Stimulated activated memory B cell treated with anti-CD40 and anti-IgM and Interleukin-4, amounts not matched to agents 10 μg/mL and 1 μg/mL and 100 μg/mL, for 72 hours (primary cell): ENCODE data around the gene QRFP.
"Not testable (repeated sequence)": the region's sequence is repeated elsewhere in the genome, so short reads cannot be mapped to it uniquely, and the experiment has no call there.

Source experiments
- ATAC-seq: fragments of 150-1000 bp; cut with Tn5 transposase; 2 replicates; pipeline ENCODE4 v1.10.0; 2021
- H3K27ac Mint-ChIP-seq: one replicate; pipeline ENCODE4 v1.8.0; 2022; ENCODE audit warnings: mild to moderate bottlenecking, mixed read lengths
- H3K27me3 Mint-ChIP-seq: one replicate; pipeline ENCODE4 v1.8.0; 2022; ENCODE audit warnings: mixed read lengths
- H3K36me3 Mint-ChIP-seq: one replicate; pipeline ENCODE4 v1.8.0; 2022; ENCODE audit warnings: mixed read lengths
- H3K4me1 Mint-ChIP-seq: one replicate; pipeline ENCODE4 v1.8.0; 2022; ENCODE audit warnings: mixed read lengths
- H3K4me3 Mint-ChIP-seq: one replicate; pipeline ENCODE4 v1.8.0; 2022; ENCODE audit warnings: mild to moderate bottlenecking, moderate library complexity, mixed read lengths
- H3K9me3 Mint-ChIP-seq: one replicate; pipeline ENCODE4 v1.8.0; 2022; ENCODE audit warnings: mixed read lengths

The QRFP gene

DNA sequence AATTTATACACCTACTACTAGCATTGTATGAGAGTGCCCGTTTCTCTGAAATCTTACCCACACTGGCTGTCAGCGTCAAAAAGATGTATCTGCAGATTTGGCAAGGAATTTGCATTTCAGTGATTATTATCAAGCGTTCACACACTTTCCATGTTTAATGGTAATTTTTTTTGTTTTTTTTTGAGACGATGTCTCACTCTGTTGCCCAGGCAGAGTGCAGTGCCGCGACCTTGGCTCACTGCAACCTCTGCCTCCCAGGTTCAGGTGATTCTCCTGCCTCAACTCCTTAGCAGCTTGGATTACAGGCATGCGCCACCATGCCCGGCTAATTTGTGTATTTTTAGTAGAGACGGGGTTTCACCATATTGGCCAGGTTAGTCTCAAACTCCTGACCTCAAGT lies 47.3 kb downstream of the QRFP start:
- Mint-ChIP-seq H3K4me3 (no peak overlapping the region), H3K9me3 (no peaks in the 10 kb centered on the region)

GRCh38 chr9:130848514-130848913 lies 48.1 kb downstream of the QRFP start:
- not testable (repeated sequence) for ATAC-seq, H3K9me3 Mint-ChIP-seq, H3K4me1 Mint-ChIP-seq, H3K36me3 Mint-ChIP-seq, H3K27ac Mint-ChIP-seq, H3K27me3 Mint-ChIP-seq, H3K4me3 Mint-ChIP-seq

More for the DNA sequence above, 47.3 kb downstream of the QRFP start:
- peaks cover 6% of the 10 kb centered on the region for H3K4me1 Mint-ChIP-seq
- no peaks in the 10 kb centered on the region for H3K36me3 Mint-ChIP-seq
- no peak for ATAC-seq
- no peaks in the 10 kb centered on the region for H3K27me3 Mint-ChIP-seq
- no peak overlapping the region for H3K27ac Mint-ChIP-seq

GRCh38 chr9:130847306-130848217 lies 49.0 kb downstream of the QRFP start:
- no peak for ATAC-seq
- no peak overlapping the region for H3K4me3 Mint-ChIP-seq
- peaks cover 13% of the 10 kb centered on the region for H3K4me1 Mint-ChIP-seq
- H3K9me3 Mint-ChIP-seq = no peaks in the 10 kb centered on the region
- no peaks in the 10 kb centered on the region for H3K27me3 Mint-ChIP-seq
- no peak overlapping the region for H3K27ac Mint-ChIP-seq
- H3K36me3 Mint-ChIP-seq = no peaks in the 10 kb centered on the region

GRCh38 chr9:130846487-130847305 lies 49.9 kb downstream of the QRFP start:
- H3K36me3 Mint-ChIP-seq = no peaks in the 10 kb centered on the region
- H3K4me3 Mint-ChIP-seq = no peak overlapping the region
- no peak for ATAC-seq
- no peak overlapping the region for H3K27ac Mint-ChIP-seq
- H3K9me3 Mint-ChIP-seq = no peaks in the 10 kb centered on the region
- H3K27me3 Mint-ChIP-seq = no peaks in the 10 kb centered on the region
- peaks cover 18% of the 10 kb centered on the region for H3K4me1 Mint-ChIP-seq

- Mint-ChIP-seq H3K27ac (no peak overlapping the region), H3K9me3 (no peaks in the 10 kb centered on the region), H3K4me1 (peaks cover 20% of the 10 kb centered on the region), H3K27me3 (no peaks in the 10 kb centered on the region), H3K36me3 (no peaks in the 10 kb centered on the region), H3K4me3 (no peak overlapping the region)
- ATAC-seq = no peak
These were observed 50.6 kb downstream of the QRFP start for GRCh38 chr9:130845901-130846481.

DNA sequence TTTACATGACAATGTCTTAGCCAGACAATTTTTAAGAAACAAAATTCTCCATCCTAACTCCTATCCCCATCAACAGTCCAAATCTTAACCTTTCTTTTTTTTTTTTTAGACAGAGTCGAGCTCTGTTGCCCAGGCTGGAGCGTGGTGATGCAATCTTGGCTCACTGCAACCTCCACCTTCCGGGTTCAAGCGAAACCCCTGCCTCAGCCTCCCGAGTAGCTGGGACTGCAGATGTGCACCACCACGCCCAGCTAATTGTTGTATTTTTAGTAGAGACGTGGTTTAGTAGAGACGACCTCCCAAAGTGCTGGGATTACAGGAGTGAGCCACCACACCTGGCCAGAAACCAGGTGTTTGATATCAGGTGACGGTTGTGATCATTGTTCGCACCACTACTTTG lies 51.4 kb downstream of the QRFP start:
- Mint-ChIP-seq H3K4me3 (no peak overlapping the region), H3K9me3 (no peaks in the 10 kb centered on the region), H3K4me1 (peaks cover 20% of the 10 kb centered on the region), H3K36me3 (no peaks in the 10 kb centered on the region), H3K27ac (no peak overlapping the region), H3K27me3 (no peaks in the 10 kb centered on the region)
- no peak for ATAC-seq

- no peak for ATAC-seq
- H3K9me3 Mint-ChIP-seq = no peaks in the 10 kb centered on the region
- no peaks in the 10 kb centered on the region for H3K36me3 Mint-ChIP-seq
- H3K27me3 Mint-ChIP-seq = no peaks in the 10 kb centered on the region
- no peak overlapping the region for H3K27ac Mint-ChIP-seq
- H3K4me1 Mint-ChIP-seq = peaks cover 20% of the 10 kb centered on the region
- H3K4me3 Mint-ChIP-seq = no peak overlapping the region
These were observed 52.6 kb downstream of the QRFP start for GRCh38 chr9:130844044-130844451.

- ATAC-seq = no peak
- Mint-ChIP-seq H3K4me3 (no peak overlapping the region), H3K27me3 (no peaks in the 10 kb centered on the region), H3K36me3 (no peaks in the 10 kb centered on the region), H3K9me3 (no peaks in the 10 kb centered on the region), H3K27ac (no peak overlapping the region), H3K4me1 (peaks cover 27% of the 10 kb centered on the region)
These were observed 53.3 kb downstream of the QRFP start for GRCh38 chr9:130843049-130843908.
